H1 (cell line): ENCODE data around the gene DUSP2. TPM values are rescaled to one million over a fixed set of nuclear protein-coding genes. Genes with fewer than 3 reads are reported as not detected.

Experiments used
- CTCF ChIA-PET: fragments of 300-600 bp; sonication (Branson Sonifier 250); formaldehyde crosslinking; loops from one replicate; lab custom pipeline; 2021; ENCODE audit not compliant: partially characterized antibody; lab: Charles Lee
- POLR2A ChIA-PET: fragments of 300-600 bp; sonication (Branson Sonifier 250); formaldehyde crosslinking; loops from one replicate; lab custom pipeline; 2021; ENCODE audit warnings: inconsistent platforms; ENCODE audit not compliant: partially characterized antibody; lab: Charles Lee
- DNase-seq, 2 experiments: peaks; one replicate each; pipeline versions ENCODE4 v3.0.0 to v3.0.0-alpha.2; 2010 to 2022; ENCODE audit warnings: low spot score in 2 of 2, low read depth in 1 of 2, mixed read lengths in 1 of 2
- FAIRE-seq: peaks from 2 replicates; lab custom pipeline; 2011; peaks lifted over from hg19 to GRCh38; lab: Jason Lieb, UNC
- H2AFZ ChIP-seq: 2 replicates; pipeline ENCODE4 v1.8.1; 2012; ENCODE audit warnings: low read length, inconsistent platforms
- H2AK5ac ChIP-seq: 2 replicates; pipeline ENCODE4 v1.6.1; 2013; ENCODE audit warnings: low read depth, low read length
- H2BK120ac ChIP-seq: replicated peaks from 2 replicates; pipeline ENCODE3; 2013; ENCODE audit warnings: low read depth, low read length, inconsistent platforms
- H2BK12ac ChIP-seq: 2 replicates; pipeline ENCODE4 v1.6.1; 2013; ENCODE audit warnings: low read depth, low read length
- H2BK15ac ChIP-seq: 2 replicates; pipeline ENCODE4 v1.6.1; 2013; ENCODE audit warnings: low read length
- H2BK20ac ChIP-seq: 2 replicates; pipeline ENCODE4 v1.6.1; 2013; ENCODE audit warnings: low read length
- H2BK5ac ChIP-seq: 2 replicates; pipeline ENCODE4 v1.6.1; 2013; ENCODE audit warnings: low read depth, low read length
- H3K14ac ChIP-seq: 2 replicates; pipeline ENCODE4 v1.6.1; 2013; ENCODE audit warnings: inconsistent platforms; ENCODE audit not compliant: insufficient read length
- H3K18ac ChIP-seq: 2 replicates; pipeline ENCODE4 v1.6.1; 2013; ENCODE audit warnings: low read length; ENCODE audit errors: extremely low read depth
- H3K23ac ChIP-seq: 2 replicates; pipeline ENCODE4 v1.6.1; 2013; ENCODE audit warnings: inconsistent platforms; ENCODE audit not compliant: insufficient read length
- H3K23me2 ChIP-seq: 2 replicates; pipeline ENCODE4 v1.6.1; 2013; ENCODE audit warnings: low read depth, low read length
- H3K27ac ChIP-seq: 2 replicates; pipeline ENCODE4 v1.6.1; 2011; ENCODE audit warnings: low read depth, low read length, inconsistent platforms
- H3K27me3 ChIP-seq, 4 experiments: replicated peaks in 1 of 4; 1 replicate in 1 of 4; 2 replicates in 3 of 4; pipeline versions ENCODE4 v1.6.1 to v1.8.1; 2011 to 2013; ENCODE audit warnings: low read length in 3 of 4, mild to moderate bottlenecking in 3 of 4, inconsistent platforms in 2 of 4, mixed read lengths in 2 of 4, moderate library complexity in 1 of 4; ENCODE audit not compliant: control insufficient read depth in 3 of 4, insufficient read depth in 3 of 4; ENCODE audit errors: extremely low read depth in 1 of 4
- H3K36me3 ChIP-seq, 4 experiments: 2 replicates each; pipeline versions ENCODE4 v1.6.1 to v1.8.1; 2011 to 2013; ENCODE audit warnings: mild to moderate bottlenecking in 4 of 4, low read length in 3 of 4, moderate library complexity in 2 of 4, control low read depth in 1 of 4, inconsistent platforms in 1 of 4; ENCODE audit not compliant: insufficient read depth in 4 of 4, control insufficient read depth in 2 of 4
- H3K4ac ChIP-seq: replicated peaks from 2 replicates; pipeline ENCODE3; 2013; ENCODE audit warnings: low read length, low read depth, mixed read lengths, inconsistent platforms; ENCODE audit not compliant: insufficient read length
- H3K4me1 ChIP-seq, 4 experiments: replicated peaks in 1 of 4; 1 replicate in 1 of 4; 2 replicates in 3 of 4; pipeline versions ENCODE4 v1.6.1 to v1.8.1; 2011 to 2013; ENCODE audit warnings: low read length in 3 of 4, inconsistent platforms in 2 of 4, mixed read lengths in 1 of 4; ENCODE audit not compliant: insufficient read depth in 4 of 4, control insufficient read depth in 3 of 4
- H3K4me2 ChIP-seq, 2 experiments: 2 replicates each; pipeline versions ENCODE4 v1.6.1 to v1.8.1; 2011 to 2013; ENCODE audit warnings: low read depth in 2 of 2, low read length in 2 of 2, control low read depth in 1 of 2, inconsistent platforms in 1 of 2, mild to moderate bottlenecking in 1 of 2; ENCODE audit not compliant: insufficient read depth in 1 of 2
- H3K4me3 ChIP-seq, 4 experiments: fragments of 200-600, 300-600 bp in 1 of 4; sonication (generic), shearing (Covaris generic), sonication (Bioruptor Twin) in 1 of 4; 2 replicates each; pipeline versions ENCODE4 v1.5.1 to v1.8.1; 2011 to 2016; ENCODE audit warnings: low read length in 4 of 4, low read depth in 3 of 4, control low read depth in 2 of 4, inconsistent platforms in 2 of 4, mild to moderate bottlenecking in 2 of 4, mixed read lengths in 1 of 4, moderate library complexity in 1 of 4; ENCODE audit not compliant: insufficient read depth in 2 of 4; ENCODE audit errors: extremely low read depth in 1 of 4
- H3K56ac ChIP-seq: replicated peaks from 2 replicates; pipeline ENCODE3; 2013; ENCODE audit warnings: low read depth, mild to moderate bottlenecking, mixed read lengths, low read length, inconsistent platforms; ENCODE audit not compliant: insufficient read length
- H3K79me1 ChIP-seq: 2 replicates; pipeline ENCODE4 v1.6.1; 2013; ENCODE audit warnings: low read depth, low read length, control low read depth
- H3K79me2 ChIP-seq, 2 experiments: 2 replicates each; pipeline versions ENCODE4 v1.6.1 to v1.8.1; 2012 to 2013; ENCODE audit warnings: low read length in 2 of 2, mild to moderate bottlenecking in 2 of 2, inconsistent platforms in 1 of 2; ENCODE audit not compliant: insufficient read depth in 2 of 2, control insufficient read depth in 1 of 2
- H3K9ac ChIP-seq, 4 experiments: replicated peaks in 1 of 4; 1 replicate in 1 of 4; 2 replicates in 3 of 4; pipeline versions ENCODE4 v1.6.1 to v1.8.1; 2011 to 2013; ENCODE audit warnings: low read depth in 3 of 4, low read length in 3 of 4, control low read depth in 2 of 4, mild to moderate bottlenecking in 2 of 4, moderate library complexity in 2 of 4, inconsistent platforms in 1 of 4; ENCODE audit errors: extremely low read depth in 1 of 4
- H3K9me3 ChIP-seq, 2 experiments: 2 replicates each; pipeline versions ENCODE4 v1.6.1 to v1.8.1; 2012 to 2013; ENCODE audit warnings: mild to moderate bottlenecking in 2 of 2, moderate library complexity in 2 of 2, control low read depth in 1 of 2, inconsistent platforms in 1 of 2, low read depth in 1 of 2, low read length in 1 of 2, mixed read lengths in 1 of 2; ENCODE audit not compliant: insufficient read depth in 2 of 2
- H4K20me1 ChIP-seq, 2 experiments: replicated peaks in 1 of 2; 2 replicates each; pipeline versions ENCODE3 to v1.8.1; 2011 to 2013; ENCODE audit warnings: inconsistent platforms in 2 of 2, low read length in 2 of 2, mild to moderate bottlenecking in 1 of 2; ENCODE audit not compliant: insufficient read depth in 2 of 2, control insufficient read depth in 1 of 2
- H4K5ac ChIP-seq: 2 replicates; pipeline ENCODE4 v1.6.1; 2013; ENCODE audit warnings: low read length, low read depth, mixed read lengths, inconsistent platforms; ENCODE audit not compliant: insufficient read length
- H4K8ac ChIP-seq: 2 replicates; pipeline ENCODE4 v1.8.0; 2013; ENCODE audit warnings: mild to moderate bottlenecking, moderate library complexity, low read length, inconsistent platforms; ENCODE audit not compliant: insufficient read depth; ENCODE audit errors: extremely low read depth
- H4K91ac ChIP-seq: replicated peaks from 2 replicates; pipeline ENCODE3; 2013; ENCODE audit warnings: low read length, mixed read lengths, inconsistent platforms; ENCODE audit not compliant: insufficient read length
- ASH2L ChIP-seq: fragments of 200-600, 300-600 bp; sonication (generic); IDR thresholded peaks from one replicate; pipeline ENCODE4 v1.7.1; 2017; ENCODE audit warnings: low read length
- KDM1A ChIP-seq: fragments of 200-600, 300-600 bp; sonication (generic); IDR thresholded peaks from 2 replicates; pipeline ENCODE4 v1.7.1; 2016; ENCODE audit warnings: mild to moderate bottlenecking, low read length, borderline replicate concordance
- KDM4A ChIP-seq: IDR thresholded peaks from one replicate; pipeline ENCODE4 v1.7.1; 2012; ENCODE audit warnings: low read depth, mild to moderate bottlenecking, moderate library complexity, low read length, inconsistent platforms; ENCODE audit not compliant: severe bottlenecking
- RBBP5 ChIP-seq: IDR thresholded peaks from 2 replicates; pipeline ENCODE4 v1.7.1; 2012; ENCODE audit warnings: low read depth, mild to moderate bottlenecking, inconsistent platforms, low read length, moderate library complexity, borderline replicate concordance
- RNF2 ChIP-seq: fragments of 200-900, 300-1000 bp; sonication (generic); IDR thresholded peaks from 2 replicates; pipeline ENCODE4 v1.7.1; 2016; ENCODE audit warnings: borderline replicate concordance, low read depth, mild to moderate bottlenecking, antibody characterized with exemption, low read length; ENCODE audit not compliant: poor library complexity, severe bottlenecking; ENCODE audit errors: missing control alignments
- SAP30 ChIP-seq: fragments of 300-600 bp; sonication (generic); IDR thresholded peaks from 2 replicates; pipeline ENCODE4 v1.7.1; 2012; ENCODE audit warnings: low read length, moderate library complexity, mild to moderate bottlenecking, inconsistent platforms; ENCODE audit not compliant: insufficient read depth, insufficient replicate concordance
- TAF7 ChIP-seq: optimal IDR thresholded peaks from 2 replicates; pipeline ENCODE3; 2011; ENCODE audit warnings: low read depth, mild to moderate bottlenecking, inconsistent platforms, low read length, moderate library complexity, borderline replicate concordance
- WGBS, 2 experiments: shearing (Covaris generic) in 1 of 2; methylation state at CpG; one replicate each; pipeline versions ENCODE4 v1.1.6 to v1.1.7; 2013 to 2015; ENCODE audit warnings: low lambda C conversion rate in 2 of 2, mixed read lengths in 2 of 2, inconsistent platforms in 1 of 2, low coverage in 1 of 2, missing lambda C conversion rate in 1 of 2; ENCODE audit not compliant: insufficient replicate concordance in 2 of 2, insufficient coverage in 1 of 2, insufficient read length in 1 of 2; ENCODE audit errors: extremely low coverage in 1 of 2, missing lambda C conversion rate in 1 of 2; 5-methylcytosine and 5-hydroxymethylcytosine counted together
- polyA plus RNA-seq, 7 experiments: library from polyadenylated mRNA; depleted of rRNA in 3 of 7; stranded (reverse) in 5 of 7; unstranded in 2 of 7; fragments of >200 nt in 5 of 7; fragments of 200-250 nt in 2 of 7; gene quantifications; 1 replicate in 5 of 7; 2 replicates in 1 of 7; 4 replicates in 1 of 7; pipeline versions ENCODE4 v1.2.1 to v1.2.3, GENCODE V29; 2011 to 2013; ENCODE audit warnings: missing spikeins in 2 of 7, mixed read lengths in 2 of 7
- total RNA-seq: library from RNA; stranded (reverse); fragmentation: NEBNext Ultra II Directional; extraction: Animal tissue kit (Norgen Biotek cat#: 25700); gene quantifications from 2 replicates; pipeline ENCODE4 v1.2.1, GENCODE V29; 2021

The DUSP2 gene
- total and polyA plus RNA-seq, 2 of the 8 experiments (the other 6 are each of a cell fraction or from before 2014, with no cell fraction given) = 10.1 to 10.4 TPM

GRCh38 chr2:96144481-96145035 is 682 bp downstream of the DUSP2 start:
- peak overlapping the region; percentile 66 to 89 for H3K4me2 ChIP-seq
- H3K18ac ChIP-seq = peak overlapping the region; percentile 87; the same call in 1 of the 2 replicates
- no peak overlapping the region for H2BK20ac ChIP-seq
- H3K23me2 ChIP-seq = peaks cover 7% of the 10 kb centered on the region
- H2BK15ac ChIP-seq = peak overlapping the region; percentile 90; the same call in 1 of the 2 replicates
- peak overlapping the region; percentile 73 for H4K91ac ChIP-seq
- H2BK12ac ChIP-seq = peak overlapping the region; percentile 75; the same call in 1 of the 2 replicates
- ChIA-PET POLR2A (interaction anchor here (0.5 to 2.0 kb wide), 9 partner anchors 12 to 1072 kb away, joined by 3 to 6 read pairs (median 3); partner anchors contain the start of genes ADRA2B and STARD7), CTCF (interaction anchor here (0.8 to 13.4 kb wide), 10 partner anchors 6 to 126 kb away, joined by 3 to 155 read pairs (median 6); partner anchors contain the start of gene ADRA2B)
- H3K4ac ChIP-seq = peak overlapping the region; percentile 83
- peaks cover 4 to 30% (median 20%) of the 10 kb centered on the region in 4 experiments; a peak in 6 of 7 replicates for H3K27me3 ChIP-seq
- no peak overlapping the region for H3K14ac ChIP-seq
- no peak overlapping the region for H2AK5ac ChIP-seq
- DNase-seq = peak in 1 of 2 experiments; percentile 68
- H3K27ac ChIP-seq = no peak overlapping the region
- H3K9me3 ChIP-seq = no peaks in the 10 kb centered on the region
- H2AFZ ChIP-seq = no peak overlapping the region; the same call in 1 of the 2 replicates
- no peak overlapping the region for H2BK120ac ChIP-seq
- peak overlapping the region; percentile 95 for H4K8ac ChIP-seq
- WGBS, 2 experiments = 9% methylated on average over 30 of the region's 35 CpGs; no CpG with 5 or more reads in 1 of the 2 experiments
- no peaks in the 10 kb centered on the region for H3K79me2 ChIP-seq
- peak overlapping the region; percentile 30 to 88 (median 54); a peak in 5 of 7 replicates for H3K9ac ChIP-seq
- no peak overlapping the region for H2BK5ac ChIP-seq
- FAIRE-seq = no peak
- H3K23ac ChIP-seq = no peak overlapping the region
- peak overlapping the region; percentile 38 to 69 (median 41) for H3K4me3 ChIP-seq
- H4K20me1 ChIP-seq = no peaks in the 10 kb centered on the region
- H3K4me1 ChIP-seq = peaks cover 0 to 42% (median 30%) of the 10 kb centered on the region in 4 experiments; a peak in 6 of 7 replicates
- no peak for TF ChIP-seq RNF2
- peak; percentile 44; the same call in 1 of the 2 replicates for TF ChIP-seq RBBP5
- peak; percentile 47 for TF ChIP-seq SAP30
- TF ChIP-seq ASH2L = peak; percentile 16
- TF ChIP-seq KDM4A = peak; percentile 83
- TF ChIP-seq TAF7 = peak; percentile 59
- no peak for TF ChIP-seq KDM1A
- H4K5ac ChIP-seq = no peak overlapping the region
- no peaks in the 10 kb centered on the region for H3K36me3 ChIP-seq
- no peaks in the 10 kb centered on the region for H3K79me1 ChIP-seq
- H3K56ac ChIP-seq = no peak overlapping the region
